DOHH2 (cell line): ENCODE data around the gene GAB2.

Source experiments
- EZH2phosphoT487 ChIP-seq: fragments of 200-600 bp; sonication (generic); IDR thresholded peaks from 2 replicates; pipeline ENCODE4 v1.6.1; 2017; ENCODE audit warnings: borderline replicate concordance, mild to moderate bottlenecking, antibody characterized with exemption, low read length, moderate library complexity, mixed read lengths
- TF ChIP-seq, protein P1 (sequence below): fragments of 200-600 bp; sonication (generic); IDR thresholded peaks from one replicate; pipeline ENCODE4 v1.5.1; 2014; ENCODE audit warnings: antibody characterized with exemption, mild to moderate bottlenecking, low read depth, low read length; ENCODE audit not compliant: poor library complexity, severe bottlenecking

GRCh38 chr11:78355309-78355705, 62.3 kb downstream of the GAB2 start:
- TF ChIP-seq, protein P1, sequence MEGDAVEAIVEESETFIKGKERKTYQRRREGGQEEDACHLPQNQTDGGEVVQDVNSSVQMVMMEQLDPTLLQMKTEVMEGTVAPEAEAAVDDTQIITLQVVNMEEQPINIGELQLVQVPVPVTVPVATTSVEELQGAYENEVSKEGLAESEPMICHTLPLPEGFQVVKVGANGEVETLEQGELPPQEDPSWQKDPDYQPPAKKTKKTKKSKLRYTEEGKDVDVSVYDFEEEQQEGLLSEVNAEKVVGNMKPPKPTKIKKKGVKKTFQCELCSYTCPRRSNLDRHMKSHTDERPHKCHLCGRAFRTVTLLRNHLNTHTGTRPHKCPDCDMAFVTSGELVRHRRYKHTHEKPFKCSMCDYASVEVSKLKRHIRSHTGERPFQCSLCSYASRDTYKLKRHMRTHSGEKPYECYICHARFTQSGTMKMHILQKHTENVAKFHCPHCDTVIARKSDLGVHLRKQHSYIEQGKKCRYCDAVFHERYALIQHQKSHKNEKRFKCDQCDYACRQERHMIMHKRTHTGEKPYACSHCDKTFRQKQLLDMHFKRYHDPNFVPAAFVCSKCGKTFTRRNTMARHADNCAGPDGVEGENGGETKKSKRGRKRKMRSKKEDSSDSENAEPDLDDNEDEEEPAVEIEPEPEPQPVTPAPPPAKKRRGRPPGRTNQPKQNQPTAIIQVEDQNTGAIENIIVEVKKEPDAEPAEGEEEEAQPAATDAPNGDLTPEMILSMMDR: no peak
- TF ChIP-seq EZH2phosphoT487: no peak
